GM20431 (cell line): Measurements from ENCODE around the gene ZNF521.

Source experiments
- in situ Hi-C: fragments of 300-500 bp; cut with MseI, MboI; formaldehyde crosslinking; loops from one replicate; pipeline ENCODE4 v1.15.0; 2020; ENCODE audit warnings: low sequenced_read_pairs; ENCODE audit not compliant: unreplicated experiment

ZNF521 gene

GRCh38 chr18:25231327-25231691 lies 120.7 kb downstream of the ZNF521 start:
- in situ Hi-C loops = no loop called here

GRCh38 chr18:25230658-25231326 lies 121.2 kb downstream of the ZNF521 start:
- in situ Hi-C loops = no loop called here

DNA sequence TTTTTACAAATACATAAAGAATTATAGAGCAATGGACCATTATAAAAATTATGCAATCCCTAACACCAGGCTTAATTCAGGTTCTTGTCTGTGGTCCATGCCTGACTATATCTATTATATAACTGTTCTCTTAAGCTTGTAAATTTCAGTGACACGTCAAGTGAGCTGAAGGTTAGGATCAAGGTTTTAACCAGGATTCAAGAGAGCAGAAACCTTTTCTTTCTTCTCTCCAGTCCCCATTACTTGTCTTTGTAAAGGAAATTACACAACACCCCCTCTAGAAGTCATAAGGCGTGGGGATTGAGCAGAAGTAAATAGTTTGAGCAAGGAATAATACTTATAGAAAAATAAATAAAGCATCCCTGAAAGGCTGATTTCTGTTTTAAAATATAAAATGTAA lies 122.0 kb downstream of the ZNF521 start:
- in situ Hi-C loops = no loop called here

DNA sequence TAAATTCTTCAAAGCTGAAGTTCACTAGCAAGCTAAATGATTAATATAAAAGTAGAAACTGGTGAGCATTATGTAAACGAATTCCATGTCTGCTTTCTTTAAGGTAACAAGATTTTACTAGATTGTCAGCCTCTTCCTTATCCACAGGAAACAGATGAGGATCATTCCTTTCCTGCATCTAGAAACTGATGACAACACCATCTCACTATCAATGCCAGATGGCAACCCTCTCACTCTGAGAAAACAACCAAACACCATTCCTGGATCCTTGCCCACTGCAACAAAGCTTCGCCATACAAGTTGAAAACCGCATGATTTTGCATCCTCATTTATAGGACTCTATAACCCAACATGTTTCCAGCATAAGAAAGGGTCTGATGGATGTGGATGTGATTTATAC lies 122.9 kb downstream of the ZNF521 start:
- in situ Hi-C loops = no loop called here

- in situ Hi-C loops = no loop called here
Measured at GRCh38 chr18:25228410-25228809, 123.6 kb downstream of the ZNF521 start.

- in situ Hi-C loops = no loop called here
Measured at GRCh38 chr18:25225151-25225550, 126.8 kb downstream of the ZNF521 start.

- in situ Hi-C loops = no loop called here
Measured at GRCh38 chr18:25223899-25224886, 127.8 kb downstream of the ZNF521 start.

- in situ Hi-C loops = no loop called here
Measured at GRCh38 chr18:25223211-25223610, 128.8 kb downstream of the ZNF521 start.

DNA sequence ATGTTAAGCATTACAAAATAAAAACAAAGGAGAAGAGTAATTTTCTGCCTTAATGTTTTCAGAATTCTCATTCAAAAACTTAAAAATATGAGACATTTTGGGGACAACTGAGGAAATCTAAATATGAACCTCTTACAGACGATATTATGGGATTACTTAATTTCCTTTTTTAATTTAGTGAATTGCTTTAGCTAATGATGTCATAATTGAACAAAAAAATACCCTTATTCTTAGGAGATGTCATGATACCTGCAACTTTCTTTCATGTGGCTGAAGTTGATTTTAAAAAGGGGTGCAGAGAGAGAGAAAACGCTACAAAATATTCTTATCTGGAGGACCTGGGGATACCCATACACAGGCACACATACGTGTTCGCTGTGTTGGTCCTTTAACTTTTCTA lies 129.3 kb downstream of the ZNF521 start:
- in situ Hi-C loops = no loop called here

- in situ Hi-C loops = no loop called here
Measured at GRCh38 chr18:25210622-25211021, 141.3 kb downstream of the ZNF521 start.

- in situ Hi-C loops = no loop called here
Measured at GRCh38 chr18:25192065-25192464, 159.9 kb downstream of the ZNF521 start.

DNA sequence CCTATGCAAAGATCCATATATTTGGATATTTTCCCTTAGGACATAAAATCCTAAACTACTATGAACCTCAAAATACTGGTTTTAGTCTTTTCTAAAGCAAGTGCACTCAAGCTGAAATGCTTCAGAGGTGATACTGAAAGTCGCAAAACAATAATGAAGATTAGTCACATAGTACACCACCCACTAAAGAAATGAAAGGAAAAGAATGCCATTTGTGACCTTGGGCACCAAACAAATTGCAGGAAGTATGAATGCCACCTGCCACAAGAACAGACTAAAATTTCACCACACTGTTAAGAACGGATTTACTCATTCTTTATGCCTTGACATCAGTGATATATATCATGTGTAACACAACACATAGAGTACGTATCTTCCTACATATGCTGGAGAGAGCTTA lies 161.5 kb downstream of the ZNF521 start:
- in situ Hi-C loops = no loop called here

DNA sequence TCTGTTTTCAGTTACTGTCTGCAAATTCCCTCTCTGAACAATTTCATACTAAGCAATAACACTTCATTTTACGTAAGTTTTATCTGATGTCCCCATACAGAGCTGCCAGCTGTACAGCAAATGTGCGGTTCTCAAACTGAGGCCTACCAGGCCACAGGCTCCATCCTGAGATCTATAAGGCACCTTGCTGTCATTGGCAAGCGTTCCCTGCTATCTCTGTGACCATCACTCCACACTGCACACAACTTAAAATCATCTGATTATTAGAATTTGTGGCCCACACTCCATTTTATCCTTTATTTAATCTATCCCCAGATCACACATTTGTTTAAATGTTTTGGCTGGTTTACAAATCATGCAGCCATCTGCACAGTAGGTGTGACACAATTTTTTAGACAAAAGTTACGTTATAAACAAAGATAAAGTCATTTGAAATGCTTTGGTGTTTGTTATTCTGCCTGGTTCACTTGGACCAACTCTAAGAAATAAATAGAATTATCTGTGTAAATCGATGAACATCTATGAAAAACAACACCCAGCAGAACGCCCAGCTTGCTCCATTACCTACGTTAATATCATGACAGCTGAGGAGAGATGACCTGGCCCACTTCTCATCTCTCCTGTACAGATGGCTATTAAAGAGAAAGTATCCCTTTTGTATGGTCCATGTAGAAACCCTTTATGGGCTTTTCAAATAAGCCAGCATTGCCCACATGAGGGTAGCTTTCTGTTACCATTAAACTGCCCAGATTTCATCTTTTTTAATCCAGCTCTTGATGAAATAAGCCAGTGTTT lies 162.4 kb downstream of the ZNF521 start:
- in situ Hi-C loops = no loop called here

- in situ Hi-C loops = no loop called here
Measured at GRCh38 chr18:25187521-25188192, 164.3 kb downstream of the ZNF521 start.

DNA sequence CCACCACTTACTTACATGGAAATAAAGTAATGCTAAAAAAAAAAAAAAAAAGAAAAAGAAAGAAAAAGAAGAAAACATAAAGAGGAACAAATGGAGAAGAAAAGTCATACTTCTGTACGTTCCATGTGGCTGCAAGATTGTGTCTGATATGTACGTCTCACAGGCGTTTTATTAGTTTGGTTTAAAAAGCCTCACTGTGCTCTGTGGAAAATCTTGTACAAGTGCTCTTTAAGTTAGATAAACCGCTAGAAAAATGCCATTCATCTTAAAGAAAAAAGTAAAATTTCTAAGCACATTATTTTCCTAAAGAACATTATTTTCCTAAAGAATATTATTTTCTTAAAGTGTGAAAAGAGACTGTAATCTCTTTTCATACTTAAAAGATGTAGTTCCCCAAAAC lies 165.1 kb downstream of the ZNF521 start:
- in situ Hi-C loops = no loop called here

DNA sequence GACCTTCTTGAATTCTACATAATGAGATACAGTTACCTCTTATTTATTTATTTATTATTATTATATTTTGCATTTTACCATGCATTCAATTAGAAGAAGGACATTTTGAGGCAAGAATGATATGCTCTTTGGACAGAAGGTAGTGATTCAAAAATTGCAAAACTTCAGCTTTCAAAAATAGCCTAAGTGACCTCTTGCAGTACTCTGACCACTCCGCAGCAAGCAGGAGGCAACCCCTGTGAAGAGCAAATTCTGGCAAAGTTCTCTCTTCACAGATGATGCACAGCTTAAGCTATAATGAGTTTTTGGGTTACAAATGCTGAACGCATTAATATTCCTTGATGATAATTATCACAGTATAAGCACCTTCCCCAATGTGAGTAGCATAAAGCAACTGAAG lies 170.0 kb downstream of the ZNF521 start:
- in situ Hi-C loops = no loop called here

DNA sequence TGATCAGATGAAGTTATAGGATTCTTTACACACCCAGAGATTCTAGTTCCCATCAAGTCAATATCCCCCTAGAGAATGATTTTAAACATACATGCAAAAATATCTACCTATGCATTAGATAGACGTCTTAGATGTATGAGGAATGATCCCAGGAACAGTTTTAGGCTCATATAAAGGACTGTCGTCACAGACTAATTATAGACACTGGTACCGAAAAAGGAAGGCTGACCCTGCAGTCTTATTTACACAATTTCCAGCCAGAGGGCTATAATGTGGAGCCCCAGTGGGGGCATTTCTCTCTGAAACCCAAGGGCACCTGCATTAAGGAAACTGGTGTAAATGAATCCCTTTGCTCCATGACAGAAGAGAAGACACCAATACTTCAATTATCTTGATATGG lies 170.4 kb downstream of the ZNF521 start:
- in situ Hi-C loops = no loop called here

GRCh38 chr18:25180973-25181548 lies 170.9 kb downstream of the ZNF521 start:
- in situ Hi-C loops = no loop called here

DNA sequence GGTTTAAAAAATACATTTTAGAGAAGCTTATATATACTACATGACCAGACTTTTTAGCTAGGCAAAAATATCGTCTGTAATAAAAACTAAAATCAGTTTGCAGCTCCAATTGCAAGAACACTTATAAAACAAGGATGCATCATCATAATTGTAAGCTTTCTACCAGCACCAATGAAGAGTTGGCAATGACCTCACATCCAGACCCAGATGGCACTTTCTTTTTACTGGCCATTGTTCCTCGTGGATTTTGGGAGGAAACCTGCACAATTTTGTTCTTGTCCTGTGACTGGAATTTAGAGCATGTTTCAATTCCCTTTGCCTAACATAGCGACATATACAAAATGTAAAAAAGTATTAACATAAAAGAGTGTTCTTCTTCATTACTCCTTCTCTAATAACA lies 174.3 kb downstream of the ZNF521 start:
- in situ Hi-C loops = no loop called here

- in situ Hi-C loops = no loop called here
Measured at GRCh38 chr18:25176518-25177042, 175.4 kb downstream of the ZNF521 start.
